ENCODE results near the gene TBCC. TPM values are rescaled to one million over a fixed set of nuclear protein-coding genes. Genes with fewer than 3 reads are reported as not detected.
A peak's percentile ranks its signal among the peaks of the same experiment; 100 is the strongest.

The TBCC gene
- total and polyA plus RNA-seq, 10 of the 15 experiments (the other 5 are each of a cell fraction or from before 2014, with no cell fraction given), result 2.5 to 41.9 (median 20.3) TPM

DNA sequence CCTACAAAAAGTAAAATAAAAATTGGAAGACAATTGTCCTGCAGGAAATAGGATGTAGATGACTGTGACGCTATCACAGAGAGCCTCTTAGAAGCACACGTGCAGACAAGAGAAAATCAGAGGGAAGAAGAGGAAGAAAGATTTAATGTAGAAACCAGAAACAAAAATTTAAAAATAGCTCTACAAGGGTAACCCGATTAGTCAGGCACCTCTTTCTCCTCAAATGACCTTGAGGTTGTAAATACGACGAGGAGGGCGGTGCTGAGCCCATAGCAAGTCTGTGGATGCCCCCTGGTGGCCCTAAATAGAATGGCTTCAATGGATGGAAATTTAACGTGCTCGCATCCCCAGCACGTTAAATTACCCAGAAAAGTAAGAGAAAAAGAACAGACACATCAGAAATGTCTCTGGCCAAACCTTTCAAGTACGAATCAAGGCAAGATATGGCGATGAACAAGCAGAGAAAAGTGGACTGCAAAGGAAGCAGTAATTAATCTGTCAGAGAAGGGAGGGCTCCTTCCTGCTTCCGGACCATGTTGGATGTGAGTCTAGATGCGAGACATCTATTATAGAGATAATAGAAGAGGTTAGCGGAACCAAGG lies 19.3 kb downstream of the TBCC start:
- FAIRE-seq, result peak; percentile 95
- H3K9ac ChIP-seq (ENCODE audit: control insufficient read depth, insufficient read depth, low read length), result peak overlapping the region; percentile 48
- TF ChIP-seq, protein P1, sequence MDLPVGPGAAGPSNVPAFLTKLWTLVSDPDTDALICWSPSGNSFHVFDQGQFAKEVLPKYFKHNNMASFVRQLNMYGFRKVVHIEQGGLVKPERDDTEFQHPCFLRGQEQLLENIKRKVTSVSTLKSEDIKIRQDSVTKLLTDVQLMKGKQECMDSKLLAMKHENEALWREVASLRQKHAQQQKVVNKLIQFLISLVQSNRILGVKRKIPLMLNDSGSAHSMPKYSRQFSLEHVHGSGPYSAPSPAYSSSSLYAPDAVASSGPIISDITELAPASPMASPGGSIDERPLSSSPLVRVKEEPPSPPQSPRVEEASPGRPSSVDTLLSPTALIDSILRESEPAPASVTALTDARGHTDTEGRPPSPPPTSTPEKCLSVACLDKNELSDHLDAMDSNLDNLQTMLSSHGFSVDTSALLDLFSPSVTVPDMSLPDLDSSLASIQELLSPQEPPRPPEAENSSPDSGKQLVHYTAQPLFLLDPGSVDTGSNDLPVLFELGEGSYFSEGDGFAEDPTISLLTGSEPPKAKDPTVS (IDR thresholded peaks at IDR 0.05; ENCODE audit: low read depth, low read length), result no peak
- TF ChIP-seq NFYA (IDR thresholded peaks at IDR 0.05; ENCODE audit: borderline replicate concordance, low read depth, low read length) (no peak), SMARCA5 (IDR thresholded peaks at IDR 0.05) (no peak), SMAD5 (IDR thresholded peaks at IDR 0.05; ENCODE audit: low read depth) (no peak), HCFC1 (IDR thresholded peaks at IDR 0.05; ENCODE audit: low read length) (peak; percentile 29; the same call in 1 of the 2 replicates), NBN (IDR thresholded peaks at IDR 0.05) (peak; percentile 85), ZBTB4 (CRISPR knock-in tag; IDR thresholded peaks at IDR 0.05) (no peak), BRCA1 (IDR thresholded peaks at IDR 0.05; ENCODE audit: low read depth, low read length) (no peak), ZNF274 (IDR thresholded peaks at IDR 0.05; ENCODE audit: insufficient read depth, insufficient read length) (no peak), BCL11A (IDR thresholded peaks at IDR 0.05; ENCODE audit: low read depth, low read length) (no peak), STAT1 (conservative IDR thresholded peaks at IDR 0.05) (no peak), ZNF622 (IDR thresholded peaks at IDR 0.05) (no peak), ZNF24 (IDR thresholded peaks at IDR 0.05) (no peak), MAX (IDR thresholded peaks at IDR 0.05; ENCODE audit: low read depth, low read length) (no peak), NR2C2 (IDR thresholded peaks at IDR 0.05; ENCODE audit: borderline replicate concordance, control insufficient read depth, insufficient read length, low read depth) (no peak), MYB (IDR thresholded peaks at IDR 0.05; ENCODE audit: borderline replicate concordance, low read depth, low read length) (no peak)
- TF ChIP-seq, protein P2, sequence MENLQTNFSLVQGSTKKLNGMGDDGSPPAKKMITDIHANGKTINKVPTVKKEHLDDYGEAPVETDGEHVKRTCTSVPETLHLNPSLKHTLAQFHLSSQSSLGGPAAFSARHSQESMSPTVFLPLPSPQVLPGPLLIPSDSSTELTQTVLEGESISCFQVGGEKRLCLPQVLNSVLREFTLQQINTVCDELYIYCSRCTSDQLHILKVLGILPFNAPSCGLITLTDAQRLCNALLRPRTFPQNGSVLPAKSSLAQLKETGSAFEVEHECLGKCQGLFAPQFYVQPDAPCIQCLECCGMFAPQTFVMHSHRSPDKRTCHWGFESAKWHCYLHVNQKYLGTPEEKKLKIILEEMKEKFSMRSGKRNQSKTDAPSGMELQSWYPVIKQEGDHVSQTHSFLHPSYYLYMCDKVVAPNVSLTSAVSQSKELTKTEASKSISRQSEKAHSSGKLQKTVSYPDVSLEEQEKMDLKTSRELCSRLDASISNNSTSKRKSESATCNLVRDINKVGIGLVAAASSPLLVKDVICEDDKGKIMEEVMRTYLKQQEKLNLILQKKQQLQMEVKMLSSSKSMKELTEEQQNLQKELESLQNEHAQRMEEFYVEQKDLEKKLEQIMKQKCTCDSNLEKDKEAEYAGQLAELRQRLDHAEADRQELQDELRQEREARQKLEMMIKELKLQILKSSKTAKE (IDR thresholded peaks at IDR 0.05; ENCODE audit: low read depth, poor library complexity, severe bottlenecking), result peak; percentile 52

More for the DNA sequence above, 19.3 kb downstream of the TBCC start:
- 1% methylated on average over 14 of the region's 14 CpGs for WGBS (ENCODE audit: insufficient coverage, insufficient replicate concordance, low lambda C conversion rate, missing lambda C conversion rate)
- Histone ChIP-seq H3K4me3 (peak overlapping the region; percentile 58; the same call in 1 of the 2 replicates), H4K20me1 (ENCODE audit: control insufficient read depth, insufficient read depth) (no peaks in the 10 kb centered on the region), H3K4me1 (ENCODE audit: control insufficient read depth, insufficient read depth, low read length) (peaks cover 10% of the 10 kb centered on the region; the same call in 1 of the 2 replicates), H3K27me3 (replicated peaks in 1 of 2; ENCODE audit: control insufficient read depth in 2 of 2, insufficient read depth in 2 of 2, low read length in 1 of 2) (no peaks in the 10 kb centered on the region), H3K27ac (ENCODE audit: control insufficient read depth, insufficient read depth) (peak overlapping the region; percentile 60), H3K4me2 (ENCODE audit: control insufficient read depth, insufficient read depth) (peak overlapping the region; percentile 89), H3K79me2 (ENCODE audit: control insufficient read depth, insufficient read depth, low read length) (no peaks in the 10 kb centered on the region), H3K9me3 (replicated peaks; ENCODE audit: control insufficient read depth, insufficient read depth, low read length) (no peaks in the 10 kb centered on the region), H2AFZ (ENCODE audit: control insufficient read depth, low read depth, low read length) (peak overlapping the region; percentile 98), H3K36me3 (ENCODE audit: control insufficient read depth in 2 of 2, insufficient read depth in 2 of 2, low read length in 1 of 2) (no peaks in the 10 kb centered on the region)
- ChIA-PET SMC1A (ENCODE audit: uncharacterized antibody, unreplicated experiment) (interaction anchor here (0.7 to 4.1 kb wide), 41 partner anchors 8 to 547 kb away, joined by 3 to 59 read pairs (median 4); partner anchors contain the start of genes RPL7L1 and TBCC), RAD21 (ENCODE audit: unreplicated experiment) (interaction anchor here (0.7 to 2.5 kb wide), 19 partner anchors 12 to 287 kb away, joined by 3 to 46 read pairs (median 3); partner anchors contain the start of genes KLHDC3, MEA1 and TBCC), CTCF (interaction anchor here (0.6 to 3.9 kb wide), 49 partner anchors 9 to 750 kb away, joined by 3 to 99 read pairs (median 4); partner anchors contain the start of genes RPL7L1 and TBCC), POLR2A (interaction anchor here (0.5 to 2.2 kb wide), 6 partner anchors 16 to 222 kb away, joined by 3 to 8 read pairs (median 3); partner anchors contain the start of gene TBCC)
- peak; percentile 96 for ATAC-seq
- peak; percentile 66 for DNase-seq (ENCODE audit: low read depth, low spot score)
- intact Hi-C loops (cut with micrococcal nuclease; ENCODE audit: unreplicated experiment) (loop anchor here (1.0 to 2.0 kb wide), 3 partner anchors 65 to 172 kb away; no protein-coding TSS in a partner anchor), in situ Hi-C loops (cut with MboI) (loop anchor here (5.0 kb wide), 1 partner anchor 151 kb away; the partner anchor contains the start of gene RPL7L1)
- no TSS peak for BruUV-seq (replicated peaks)
